ENCODE results near the gene ZC3HAV1. TPM values are rescaled to one million over a fixed set of nuclear protein-coding genes. Genes with fewer than 3 reads are reported as not detected.

Gene ZC3HAV1
- total and polyA plus RNA-seq, 9 of the 15 experiments (the other 6 are each of a cell fraction or from before 2014, with no cell fraction given): 11.9 to 40.5 (median 23.9) TPM

GRCh38 chr7:139099172-139099947 is 10.2 kb downstream of the ZC3HAV1 start:
- ChIA-PET POLR2A (interaction anchor here (0.7 kb wide), 1 partner anchor 15 kb away, joined by 3 read pairs; no protein-coding TSS in a partner anchor), CTCF (ENCODE audit: low intra/inter-chr PET ratio) (no interaction called here)
- no peak for DNase-seq (ENCODE audit: extremely low read depth in 1 of 4, low spot score in 3 of 4)
- Histone ChIP-seq H3K27ac (ENCODE audit: extremely low read depth, low read depth, low read length) (no peak overlapping the region), H4K20me1 (replicated peaks; ENCODE audit: control insufficient read depth, insufficient read depth, low read length) (peaks cover 3% of the 10 kb centered on the region; the same call in 1 of the 2 replicates), H3K79me2 (ENCODE audit: control insufficient read depth, insufficient read depth, low read length) (peaks cover 74% of the 10 kb centered on the region), H3K9me1 (ENCODE audit: control insufficient read depth, insufficient read depth, low read length) (no peaks in the 10 kb centered on the region), H3K36me3 (ENCODE audit: control insufficient read depth, insufficient read depth, low read length) (peaks cover 36% of the 10 kb centered on the region), H3K4me3 (no peak overlapping the region), H3K9me3 (replicated peaks; ENCODE audit: control insufficient read depth, insufficient read depth, low read depth, low read length) (no peaks in the 10 kb centered on the region), H3K9ac (ENCODE audit: insufficient read depth in 1 of 2, low read depth in 2 of 2, low read length in 2 of 2) (no peak overlapping the region), H2AFZ (ENCODE audit: low read depth, low read length) (no peak overlapping the region), H3K4me2 (ENCODE audit: insufficient read depth, low read length) (no peak overlapping the region), H3K4me1 (replicated peaks in 1 of 2; ENCODE audit: control insufficient read depth in 2 of 2, insufficient read depth in 2 of 2, low read length in 2 of 2) (peaks cover 23 to 26% of the 10 kb centered on the region in 2 experiments), H3K27me3 (ENCODE audit: control insufficient read depth in 2 of 2, insufficient read depth in 2 of 2, low read length in 2 of 2) (no peaks in the 10 kb centered on the region)
- intact Hi-C loops (cut with micrococcal nuclease) (no loop called here), in situ Hi-C loops (cut with MboI) (no loop called here)
- no peak for ATAC-seq
- FAIRE-seq: no peak
- WGBS (ENCODE audit: insufficient coverage, low coverage, missing lambda C conversion rate): 87% methylated on average over 8 of the region's 8 CpGs
- no TSS peak for BruUV-seq (replicated peaks)
- peak; percentile 32; the same call in 1 of the 2 replicates for TF ChIP-seq CEBPB (tag; IDR thresholded peaks at IDR 0.05)
- TF ChIP-seq EGR1 (conservative IDR thresholded peaks at IDR 0.05): peak; percentile 55
- TF ChIP-seq ID3 (CRISPR knock-in tag; IDR thresholded peaks at IDR 0.05): no peak
- TF ChIP-seq ID3 (tag; IDR thresholded peaks at IDR 0.05): 0 out of 2 replicates have a peak, but pooled peaks have one; percentile 24
- TF ChIP-seq ZZZ3 (IDR thresholded peaks at IDR 0.05): no peak
- no peak for TF ChIP-seq HOMEZ (CRISPR knock-in tag; IDR thresholded peaks at IDR 0.05)

Measured in K562 (cell line).